Ishikawa (cell line): ENCODE data around the gene PDE4D.

Source experiments
- CREB1 ChIP-seq: IDR thresholded peaks from 2 replicates; pipeline ENCODE4 v1.6.1; 2012; ENCODE audit warnings: low read depth
- EGR1 ChIP-seq: IDR thresholded peaks from 2 replicates; pipeline ENCODE4 v1.6.1; 2012
- EP300 ChIP-seq: IDR thresholded peaks from 2 replicates; pipeline ENCODE4 v1.6.1; 2012; ENCODE audit warnings: borderline replicate concordance
- MAX ChIP-seq: IDR thresholded peaks from 2 replicates; pipeline ENCODE4 v1.6.1; 2012
- NFIC ChIP-seq: IDR thresholded peaks from 2 replicates; pipeline ENCODE4 v1.6.1; 2012
- RAD21 ChIP-seq: IDR thresholded peaks from 2 replicates; pipeline ENCODE4 v1.6.1; 2012; ENCODE audit warnings: low read depth
- REST ChIP-seq: IDR thresholded peaks from 2 replicates; pipeline ENCODE4 v1.6.1; 2012; ENCODE audit warnings: low read depth, mild to moderate bottlenecking
- TCF12 ChIP-seq: IDR thresholded peaks from 2 replicates; pipeline ENCODE4 v1.6.1; 2012; ENCODE audit warnings: low read depth
- YY1 ChIP-seq: IDR thresholded peaks from 2 replicates; pipeline ENCODE4 v1.6.1; 2012; ENCODE audit warnings: low read depth
- TF ChIP-seq, protein P1 (sequence below): IDR thresholded peaks from 2 replicates; pipeline ENCODE4 v1.6.1; 2012

DNA sequence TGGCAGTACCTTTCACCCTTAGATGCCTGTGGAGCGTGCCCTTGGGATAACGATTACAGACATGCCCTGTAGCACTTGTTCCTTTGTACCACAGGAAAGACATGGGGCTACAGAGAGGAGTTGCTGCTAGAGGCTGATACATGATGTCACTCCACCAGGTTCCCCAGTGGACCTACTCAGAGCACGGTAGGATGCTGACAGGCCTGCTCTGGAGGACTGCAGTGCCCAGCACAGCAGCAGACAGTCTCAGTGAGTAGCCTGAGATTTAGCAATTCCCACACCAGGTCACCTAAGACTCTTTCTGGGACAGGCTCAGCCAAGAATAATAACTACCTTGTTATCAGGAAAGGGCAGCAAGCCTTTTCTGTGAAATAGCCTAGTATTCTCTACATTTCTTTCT is 28.8 kb downstream of the PDE4D start:
- no peak for TF ChIP-seq EP300
- TF ChIP-seq, protein P1, sequence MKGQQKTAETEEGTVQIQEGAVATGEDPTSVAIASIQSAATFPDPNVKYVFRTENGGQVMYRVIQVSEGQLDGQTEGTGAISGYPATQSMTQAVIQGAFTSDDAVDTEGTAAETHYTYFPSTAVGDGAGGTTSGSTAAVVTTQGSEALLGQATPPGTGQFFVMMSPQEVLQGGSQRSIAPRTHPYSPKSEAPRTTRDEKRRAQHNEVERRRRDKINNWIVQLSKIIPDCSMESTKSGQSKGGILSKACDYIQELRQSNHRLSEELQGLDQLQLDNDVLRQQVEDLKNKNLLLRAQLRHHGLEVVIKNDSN, result no peak
- TF ChIP-seq CREB1, result no peak
- TF ChIP-seq NFIC, result no peak
- no peak for TF ChIP-seq RAD21
- no peak for TF ChIP-seq REST
- no peak for TF ChIP-seq YY1
- no peak for TF ChIP-seq EGR1
- TF ChIP-seq MAX, result no peak
- no peak for TF ChIP-seq TCF12
